ENCODE data around the gene RASSF10. TPM values are rescaled to one million over a fixed set of nuclear protein-coding genes. Genes with fewer than 3 reads are reported as not detected.

The RASSF10 gene
- total RNA-seq, 1 donor from 2014 or later: 0.25 TPM

DNA sequence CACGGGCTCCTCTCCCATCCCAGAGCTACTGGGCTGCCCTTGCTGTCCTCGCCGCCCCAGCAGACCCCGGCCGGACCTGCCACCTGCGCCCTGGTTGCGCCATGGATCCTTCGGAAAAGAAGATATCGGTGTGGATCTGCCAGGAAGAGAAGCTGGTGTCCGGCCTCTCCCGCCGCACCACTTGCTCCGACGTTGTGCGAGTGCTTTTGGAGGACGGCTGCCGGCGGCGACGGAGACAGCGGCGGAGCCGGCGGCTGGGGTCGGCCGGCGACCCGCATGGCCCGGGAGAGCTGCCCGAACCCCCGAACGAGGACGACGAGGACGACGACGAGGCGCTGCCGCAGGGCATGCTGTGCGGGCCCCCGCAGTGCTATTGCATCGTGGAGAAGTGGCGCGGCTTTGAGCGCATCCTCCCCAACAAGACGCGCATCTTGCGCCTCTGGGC lies 382 bp downstream of the RASSF10 start:
- no peaks in the 10 kb centered on the region for H3K36me3 ChIP-seq
- no peaks in the 10 kb centered on the region for H3K9me3 ChIP-seq (replicated peaks)
- H3K27ac ChIP-seq (replicated peaks): peak overlapping the region; percentile 38
- intact Hi-C loops (cut with micrococcal nuclease): no loop called here
- H3K27me3 ChIP-seq (ENCODE audit: low read depth): peaks cover 96% of the 10 kb centered on the region
- peaks cover 39% of the 10 kb centered on the region for H3K4me1 ChIP-seq
- no peak for DNase-seq
- peak overlapping the region; percentile 67 for H3K4me3 ChIP-seq
- TF ChIP-seq, protein P1, sequence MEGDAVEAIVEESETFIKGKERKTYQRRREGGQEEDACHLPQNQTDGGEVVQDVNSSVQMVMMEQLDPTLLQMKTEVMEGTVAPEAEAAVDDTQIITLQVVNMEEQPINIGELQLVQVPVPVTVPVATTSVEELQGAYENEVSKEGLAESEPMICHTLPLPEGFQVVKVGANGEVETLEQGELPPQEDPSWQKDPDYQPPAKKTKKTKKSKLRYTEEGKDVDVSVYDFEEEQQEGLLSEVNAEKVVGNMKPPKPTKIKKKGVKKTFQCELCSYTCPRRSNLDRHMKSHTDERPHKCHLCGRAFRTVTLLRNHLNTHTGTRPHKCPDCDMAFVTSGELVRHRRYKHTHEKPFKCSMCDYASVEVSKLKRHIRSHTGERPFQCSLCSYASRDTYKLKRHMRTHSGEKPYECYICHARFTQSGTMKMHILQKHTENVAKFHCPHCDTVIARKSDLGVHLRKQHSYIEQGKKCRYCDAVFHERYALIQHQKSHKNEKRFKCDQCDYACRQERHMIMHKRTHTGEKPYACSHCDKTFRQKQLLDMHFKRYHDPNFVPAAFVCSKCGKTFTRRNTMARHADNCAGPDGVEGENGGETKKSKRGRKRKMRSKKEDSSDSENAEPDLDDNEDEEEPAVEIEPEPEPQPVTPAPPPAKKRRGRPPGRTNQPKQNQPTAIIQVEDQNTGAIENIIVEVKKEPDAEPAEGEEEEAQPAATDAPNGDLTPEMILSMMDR (IDR thresholded peaks at IDR 0.05; ENCODE audit: borderline replicate concordance): no peak

DNA sequence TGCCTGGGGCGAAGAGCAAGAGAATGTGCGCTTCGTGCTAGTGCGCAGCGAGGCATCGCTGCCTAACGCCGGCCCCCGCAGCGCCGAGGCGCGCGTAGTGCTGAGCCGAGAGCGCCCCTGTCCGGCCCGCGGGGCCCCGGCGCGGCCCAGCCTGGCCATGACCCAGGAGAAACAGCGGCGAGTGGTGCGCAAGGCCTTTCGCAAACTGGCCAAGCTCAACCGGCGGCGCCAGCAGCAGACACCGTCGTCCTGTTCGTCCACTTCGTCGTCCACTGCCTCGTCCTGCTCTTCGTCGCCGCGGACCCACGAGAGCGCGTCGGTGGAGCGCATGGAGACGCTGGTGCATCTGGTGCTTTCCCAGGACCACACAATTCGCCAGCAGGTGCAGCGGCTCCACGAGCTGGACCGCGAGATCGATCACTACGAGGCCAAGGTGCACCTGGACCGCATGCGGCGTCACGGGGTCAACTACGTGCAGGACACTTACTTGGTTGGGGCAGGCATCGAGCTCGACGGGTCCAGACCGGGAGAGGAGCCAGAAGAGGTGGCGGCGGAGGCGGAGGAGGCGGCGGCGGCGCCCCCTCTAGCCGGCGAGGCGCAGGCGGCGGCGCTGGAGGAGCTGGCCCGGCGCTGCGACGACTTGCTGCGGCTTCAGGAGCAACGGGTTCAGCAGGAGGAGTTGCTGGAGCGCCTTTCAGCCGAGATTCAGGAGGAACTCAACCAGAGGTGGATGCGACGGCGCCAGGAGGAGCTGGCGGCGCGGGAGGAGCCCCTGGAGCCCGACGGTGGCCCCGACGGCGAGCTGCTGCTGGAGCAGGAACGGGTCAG lies 1.0 kb downstream of the RASSF10 start:
- Histone ChIP-seq H3K27ac (replicated peaks) (no peak overlapping the region), H3K4me3 (peak overlapping the region; percentile 67), H3K4me1 (peaks cover 39% of the 10 kb centered on the region), H3K36me3 (no peaks in the 10 kb centered on the region), H3K9me3 (replicated peaks) (no peaks in the 10 kb centered on the region), H3K27me3 (ENCODE audit: low read depth) (peaks cover 99% of the 10 kb centered on the region)
- DNase-seq: no peak
- TF ChIP-seq, protein P1 (IDR thresholded peaks at IDR 0.05; ENCODE audit: borderline replicate concordance): no peak
- intact Hi-C loops (cut with micrococcal nuclease): no loop called here

GRCh38 chr11:13010749-13011465 lies 1.8 kb downstream of the RASSF10 start:
- H3K27ac ChIP-seq (replicated peaks): no peak overlapping the region
- intact Hi-C loops (cut with micrococcal nuclease): no loop called here
- TF ChIP-seq, protein P1 (IDR thresholded peaks at IDR 0.05; ENCODE audit: borderline replicate concordance): no peak
- H3K4me3 ChIP-seq: peak overlapping the region; percentile 67
- no peaks in the 10 kb centered on the region for H3K36me3 ChIP-seq
- H3K27me3 ChIP-seq (ENCODE audit: low read depth): peaks cover 99% of the 10 kb centered on the region
- H3K4me1 ChIP-seq: peaks cover 39% of the 10 kb centered on the region
- DNase-seq: no peak
- H3K9me3 ChIP-seq (replicated peaks): no peaks in the 10 kb centered on the region

GRCh38 chr11:13011466-13012055 lies 2.4 kb downstream of the RASSF10 start:
- Histone ChIP-seq H3K27me3 (ENCODE audit: low read depth) (peaks cover 99% of the 10 kb centered on the region), H3K36me3 (no peaks in the 10 kb centered on the region), H3K9me3 (replicated peaks) (no peaks in the 10 kb centered on the region), H3K4me3 (peak overlapping the region; percentile 67), H3K4me1 (peaks cover 39% of the 10 kb centered on the region), H3K27ac (replicated peaks) (no peak overlapping the region)
- TF ChIP-seq, protein P1 (IDR thresholded peaks at IDR 0.05; ENCODE audit: borderline replicate concordance): no peak
- no peak for DNase-seq
- intact Hi-C loops (cut with micrococcal nuclease): no loop called here

- intact Hi-C loops (cut with micrococcal nuclease): no loop called here
- no peak for DNase-seq
- TF ChIP-seq, protein P1 (IDR thresholded peaks at IDR 0.05; ENCODE audit: borderline replicate concordance): no peak
- Histone ChIP-seq H3K4me1 (peaks cover 39% of the 10 kb centered on the region), H3K36me3 (no peaks in the 10 kb centered on the region), H3K4me3 (no peak overlapping the region), H3K27me3 (ENCODE audit: low read depth) (peaks cover 99% of the 10 kb centered on the region), H3K27ac (replicated peaks) (no peak overlapping the region), H3K9me3 (replicated peaks) (no peaks in the 10 kb centered on the region)
Observed at GRCh38 chr11:13012056-13012661, 3.0 kb downstream of the RASSF10 start.
